Activated T-helper 1 cell treated with Interleukin-2 at 50 U/mL for 16 hours (primary cell): Measurements from ENCODE around the gene KRT222.

Source experiments
- DNase-seq: peaks from one replicate; pipeline ENCODE4 v3.0.0-alpha.2; 2020; ENCODE audit warnings: low read depth

The KRT222 gene

GRCh38 chr17:40658396-40658795, 6.6 kb downstream of the KRT222 start:
- no peak for DNase-seq

DNA sequence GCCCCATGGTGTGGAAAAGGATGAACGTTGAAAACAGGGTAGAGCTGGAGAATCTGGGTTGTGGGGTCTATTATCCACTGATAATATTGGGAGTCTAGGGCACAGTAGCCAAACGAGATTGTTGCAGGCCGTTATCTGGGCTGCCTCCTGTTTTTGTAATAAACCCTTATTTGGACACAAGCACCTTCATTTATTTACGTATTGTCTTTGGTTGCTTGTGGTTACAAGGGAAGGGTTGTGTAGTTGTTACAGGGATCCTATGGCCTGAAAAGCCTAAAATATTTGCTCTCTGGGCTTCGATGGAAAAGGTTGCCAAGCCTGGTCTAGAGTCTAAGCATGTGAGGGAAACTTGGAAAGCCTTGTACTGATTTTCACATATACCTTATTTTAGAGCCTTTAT, 13.0 kb downstream of the KRT222 start:
- DNase-seq, result no peak

DNA sequence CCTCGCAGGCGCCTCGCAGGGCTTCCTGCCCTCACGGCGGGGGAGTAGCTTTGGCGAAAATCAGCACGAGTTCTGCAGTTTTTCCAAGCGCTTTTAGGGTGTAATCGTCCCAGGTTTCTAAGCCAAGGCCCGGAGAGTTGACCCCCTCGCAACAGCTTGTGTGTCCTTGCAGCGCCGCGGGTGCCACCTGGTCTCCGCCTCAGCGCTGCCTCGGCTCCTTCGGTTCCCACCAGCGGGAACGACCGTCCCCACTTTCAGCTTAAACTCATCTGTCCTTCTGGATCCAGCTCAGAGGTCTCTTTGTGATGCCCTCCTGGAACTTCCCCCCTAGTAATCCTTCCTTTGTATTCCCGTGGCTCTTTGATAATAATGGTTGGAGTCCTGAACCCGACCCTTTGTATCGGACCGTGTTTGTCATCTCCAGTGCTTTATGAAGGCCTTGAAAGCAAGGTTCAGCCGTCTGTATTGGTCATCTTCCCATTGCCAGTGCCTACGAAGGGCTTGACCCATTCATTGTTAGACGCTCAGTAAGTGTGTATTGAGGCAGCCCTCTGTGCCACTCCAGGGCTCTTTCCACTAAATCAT, 16.5 kb downstream of the KRT222 start:
- no peak for DNase-seq

- peak; percentile 58 for DNase-seq
Measured at GRCh38 chr17:40647624-40648383, 17.2 kb downstream of the KRT222 start, which contains the start of gene SMARCE1. TSS of gene SMARCE1 (minus strand) at chr17:40647818. CDS start at chr17:40645802, 2,016 bp downstream.

DNA sequence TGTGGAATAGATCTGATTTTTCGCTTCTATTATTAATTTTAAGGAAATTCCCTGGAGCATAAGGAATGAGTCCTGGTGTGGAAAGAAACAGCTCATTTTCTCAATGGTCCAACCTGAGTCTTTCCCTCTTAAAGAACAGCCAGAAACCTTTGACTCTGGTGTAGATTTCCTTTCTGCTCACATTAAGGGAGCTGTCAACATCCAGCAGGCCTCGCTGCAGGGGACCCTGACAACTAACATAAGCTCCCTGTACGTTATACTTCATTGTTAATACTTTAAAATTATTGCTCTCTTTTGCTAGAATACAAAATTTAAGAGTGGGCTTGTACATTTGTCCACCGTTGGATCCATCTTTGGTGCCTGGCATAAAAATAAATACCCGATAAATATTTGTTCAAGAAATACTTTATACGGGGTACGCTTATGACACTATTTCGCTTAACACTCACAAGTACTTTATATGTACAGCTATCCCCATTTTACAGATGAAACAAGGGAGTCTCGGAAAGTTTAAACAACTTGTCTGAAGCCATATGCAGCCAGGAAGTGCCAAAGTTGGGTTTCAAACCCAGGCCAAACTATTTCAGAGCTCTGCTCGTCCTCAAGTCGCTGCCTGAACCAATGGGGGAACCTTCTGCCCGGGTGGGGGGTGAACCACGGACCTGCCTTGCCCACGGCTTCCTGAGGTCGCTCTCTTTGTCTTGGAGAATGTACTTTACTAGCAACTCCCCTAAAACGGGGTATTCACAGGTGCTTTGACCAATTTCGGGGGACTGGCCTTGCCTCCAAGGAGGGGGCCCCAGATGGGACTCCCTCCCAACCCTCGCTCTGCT, 18.0 kb downstream of the KRT222 start:
- DNase-seq, result peak; percentile 17

GRCh38 chr17:40645943-40646342, 19.0 kb downstream of the KRT222 start:
- no peak for DNase-seq

GRCh38 chr17:40645291-40645690, 19.7 kb downstream of the KRT222 start:
- DNase-seq, result no peak

- no peak for DNase-seq
Measured at GRCh38 chr17:40637931-40638330, 27.0 kb downstream of the KRT222 start.

DNA sequence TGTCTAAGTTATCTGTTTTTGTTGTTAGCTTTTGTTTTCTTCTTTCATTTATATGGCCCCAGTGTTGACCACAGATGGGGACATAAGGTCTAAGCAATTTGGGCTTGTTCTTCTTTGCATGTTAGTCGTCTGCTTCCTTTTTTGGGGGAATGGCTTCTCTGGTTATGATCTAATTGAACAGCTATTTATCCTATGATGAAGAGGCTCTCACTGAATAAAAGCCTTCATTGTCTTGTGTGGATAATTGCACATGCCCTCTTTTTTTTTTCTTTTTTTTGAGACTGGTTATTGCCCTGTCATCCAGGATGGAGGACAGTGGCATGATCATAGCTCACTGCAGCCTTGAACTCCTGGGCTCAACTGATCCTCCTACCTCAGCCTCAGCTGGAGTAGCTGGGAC, 31.1 kb downstream of the KRT222 start:
- no peak for DNase-seq

DNA sequence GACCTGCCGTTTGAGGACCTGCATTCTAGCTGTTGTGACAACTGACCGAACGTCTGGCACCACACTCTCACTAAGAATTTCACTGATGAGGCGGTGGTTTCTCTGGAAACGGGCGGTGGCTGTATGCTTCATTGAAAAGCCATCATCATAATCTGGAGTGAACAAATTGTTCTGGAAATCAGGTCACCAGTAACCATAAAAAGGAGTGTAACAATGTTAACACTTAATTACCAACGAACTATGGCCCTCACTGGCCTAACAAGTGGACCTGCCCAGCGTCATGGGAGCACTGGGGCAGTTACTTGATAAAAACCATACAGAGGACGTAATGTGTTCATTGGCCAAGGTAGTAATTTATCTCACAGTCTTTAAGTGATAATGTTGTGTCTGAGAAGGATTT, 32.8 kb downstream of the KRT222 start:
- no peak for DNase-seq

DNA sequence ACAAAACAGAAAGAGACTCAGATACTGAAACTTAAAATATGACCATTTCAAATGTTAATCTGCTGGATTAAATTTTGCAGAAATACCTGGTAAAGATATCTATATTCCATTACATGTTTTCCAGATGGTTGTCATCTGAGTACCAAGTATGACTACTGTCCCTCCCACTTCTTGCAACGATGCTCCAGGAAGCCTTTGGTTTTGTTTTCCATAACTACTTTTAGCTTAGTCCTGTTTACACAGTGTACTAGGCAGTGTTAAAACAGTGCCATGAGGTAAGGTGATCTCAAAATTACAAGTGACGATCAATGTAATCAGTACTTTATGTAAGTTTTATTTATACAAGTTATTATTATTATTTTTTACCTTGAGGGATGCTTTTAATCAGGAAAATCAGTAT, 35.1 kb downstream of the KRT222 start:
- DNase-seq, result no peak

DNA sequence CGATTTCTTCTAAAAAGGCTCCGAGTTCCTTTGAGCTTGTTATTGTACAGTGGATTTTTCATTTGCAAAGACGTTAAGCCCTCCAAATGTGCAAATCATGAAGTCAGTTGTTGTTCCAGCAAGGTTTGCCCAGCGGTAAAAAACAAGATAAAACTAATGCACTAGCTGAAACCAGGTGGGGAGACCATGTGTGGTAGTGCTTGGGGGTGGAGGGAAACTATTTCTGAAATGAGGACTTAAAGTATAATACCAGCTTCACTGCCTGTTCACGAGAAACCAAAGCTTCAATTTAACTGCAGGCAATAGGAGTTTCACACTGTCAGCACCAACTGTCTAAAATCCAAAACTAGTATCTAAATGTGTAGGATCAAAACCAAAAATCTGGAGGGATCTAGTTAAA, 39.7 kb downstream of the KRT222 start:
- no peak for DNase-seq

DNA sequence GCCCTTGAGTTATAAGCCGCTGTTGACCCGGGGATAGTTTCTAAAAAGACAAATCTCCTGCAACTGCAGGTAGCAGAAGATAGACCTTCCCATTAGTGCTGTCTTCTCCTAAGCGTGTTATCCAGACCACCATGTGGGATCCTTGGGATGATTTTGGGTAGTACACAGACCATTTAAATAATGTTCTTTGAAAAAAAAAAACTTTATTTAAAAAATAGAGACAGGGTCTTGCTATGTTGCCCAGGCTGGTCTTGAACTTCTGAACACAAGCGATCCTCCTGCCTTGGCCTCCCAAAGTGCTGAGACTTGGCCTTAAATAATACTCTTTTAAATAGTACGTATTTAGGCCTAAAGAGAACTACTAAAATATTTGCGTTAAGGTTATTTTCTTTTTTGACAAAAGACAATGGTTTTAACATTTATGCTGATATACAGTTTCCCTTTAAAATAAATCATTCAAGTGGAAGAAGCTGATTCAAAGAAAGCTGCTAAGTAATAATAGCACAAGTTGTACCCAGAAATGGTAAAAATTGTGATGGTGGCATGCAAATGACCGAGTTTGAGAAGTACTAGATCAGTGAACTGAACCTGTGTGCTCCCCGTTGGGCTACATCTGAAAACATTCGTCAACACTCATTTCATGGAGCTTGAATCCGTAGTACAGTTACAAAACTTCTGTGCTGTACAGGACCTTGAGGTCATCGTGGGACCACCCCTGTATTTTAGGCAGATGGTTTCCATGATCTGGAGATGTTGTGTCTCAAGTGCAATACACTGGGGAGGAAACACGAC, 41.4 kb downstream of the KRT222 start:
- no peak for DNase-seq

DNA sequence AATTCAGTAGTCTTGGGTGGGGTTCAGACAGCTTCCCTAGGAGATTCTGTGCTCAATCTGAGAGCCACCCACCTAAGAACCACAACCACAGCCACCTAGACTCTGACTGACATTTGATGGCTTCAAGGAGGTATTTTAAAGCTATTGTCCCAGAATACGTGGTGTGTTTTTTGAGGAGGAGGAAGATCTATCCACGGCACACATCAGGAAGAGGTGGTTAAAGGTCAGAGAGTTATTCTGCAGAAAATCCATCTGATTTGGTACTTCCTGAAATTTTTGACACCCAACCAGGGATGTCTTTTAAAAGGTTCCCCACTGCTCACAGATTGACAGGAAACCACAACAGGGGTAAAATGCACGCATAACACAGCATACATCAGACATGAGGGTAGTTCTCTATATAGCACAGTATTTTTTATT, 42.5 kb downstream of the KRT222 start:
- no peak for DNase-seq

DNA sequence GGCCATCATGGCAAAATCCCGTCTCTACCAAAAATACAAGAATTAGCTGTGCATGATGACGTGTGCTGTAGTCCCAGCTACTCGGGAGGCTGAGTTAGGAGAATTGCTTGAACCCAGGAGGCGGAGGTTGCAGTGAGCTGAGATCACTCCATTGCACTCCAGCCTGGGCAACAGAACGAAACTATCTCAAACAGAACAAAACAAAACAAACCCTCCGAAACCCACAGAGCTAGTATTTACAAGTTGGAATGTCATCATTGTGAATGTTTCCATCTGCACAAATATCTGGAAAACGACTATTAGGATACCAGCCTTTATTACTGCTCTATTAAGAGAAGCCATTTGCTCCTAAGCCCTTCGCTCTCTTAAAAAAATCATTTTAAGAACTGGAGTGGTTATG, 43.4 kb downstream of the KRT222 start:
- no peak for DNase-seq

- no peak for DNase-seq
Measured at GRCh38 chr17:40621019-40621418, 44.0 kb downstream of the KRT222 start.

GRCh38 chr17:40618754-40619625, 46.0 kb downstream of the KRT222 start:
- DNase-seq, result no peak

- no peak for DNase-seq
Measured at GRCh38 chr17:40617678-40618240, 47.2 kb downstream of the KRT222 start.

DNA sequence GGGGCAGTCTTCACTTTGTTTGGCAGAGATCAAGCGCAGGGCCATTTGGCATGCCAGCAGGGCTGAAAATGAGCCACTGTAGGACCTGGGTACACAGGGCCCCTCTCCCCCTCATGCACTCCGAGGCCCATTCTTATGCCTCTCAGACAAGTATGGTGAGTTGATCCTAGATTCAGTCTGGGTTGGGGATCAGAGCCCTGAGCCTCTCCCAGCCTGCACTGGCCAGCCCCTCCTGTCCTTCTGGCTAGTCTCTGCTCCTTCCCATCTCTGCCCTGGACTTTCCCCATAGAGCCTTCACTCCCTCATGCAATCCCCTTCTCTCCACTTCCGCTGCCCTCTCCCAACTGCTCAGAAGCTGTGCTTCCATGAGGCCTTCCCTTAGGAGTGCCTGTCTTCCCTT, 48.4 kb downstream of the KRT222 start:
- no peak for DNase-seq

DNA sequence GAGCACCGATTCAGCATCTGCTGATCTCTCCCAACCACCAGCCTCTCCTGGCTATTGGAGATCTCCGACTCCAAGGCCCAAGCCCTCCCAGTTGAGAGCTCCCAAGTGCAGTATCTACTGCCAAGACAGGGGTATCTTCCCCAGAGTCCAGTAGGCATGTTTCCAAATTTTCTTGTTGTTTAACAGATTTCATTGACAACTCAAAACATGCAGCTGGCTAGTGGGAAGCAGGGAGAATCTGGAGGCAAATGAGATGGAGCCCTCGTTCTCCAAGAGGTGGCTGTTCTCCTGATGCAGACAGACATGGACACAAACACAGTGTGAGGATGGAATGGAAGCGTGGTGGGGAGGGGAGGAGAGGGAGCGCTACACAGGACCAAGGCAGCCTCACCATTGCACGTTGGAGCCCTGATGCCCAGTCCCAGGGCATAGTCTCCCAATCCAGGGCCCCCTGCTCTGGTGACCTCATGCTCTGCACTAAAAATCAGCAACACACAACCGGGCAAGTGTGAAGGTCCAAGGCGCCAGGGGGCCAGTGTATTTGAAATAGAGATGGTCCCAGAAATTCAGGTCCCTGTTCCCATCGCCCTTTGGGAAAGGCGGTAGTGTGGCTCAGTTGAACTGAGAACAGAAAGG, 49.0 kb downstream of the KRT222 start:
- no peak for DNase-seq
